ENCODE results near the gene HINT3.

- TF ChIP-seq CTCF (IDR thresholded peaks at IDR 0.05; ENCODE audit: extremely low read depth in 1 of 2, insufficient read depth in 1 of 2, low read depth in 1 of 2, low read length in 2 of 2) = no peak
- no peak for TF ChIP-seq POLR2A (IDR thresholded peaks at IDR 0.05; ENCODE audit: low read depth, low read length)
- no peak for TF ChIP-seq MAX (IDR thresholded peaks at IDR 0.05; ENCODE audit: insufficient read depth, insufficient read length)
- TF ChIP-seq POLR2AphosphoS5 (IDR thresholded peaks at IDR 0.05; ENCODE audit: insufficient read depth, low read depth, low read length) = no peak
- TF ChIP-seq MYC (IDR thresholded peaks at IDR 0.05; ENCODE audit: low read depth, low read length) = no peak
Measured at GRCh38 chr6:125913145-125913544, 43.4 kb upstream of the HINT3 start.

Data from endothelial cell of umbilical vein (primary cell).